IMR-90 (cell line): Measurements from ENCODE around the gene MRPL1.

ENCODE experiments used
- BHLHE40 ChIP-seq: fragments of 150-350 bp; IDR thresholded peaks from 2 replicates; pipeline ENCODE4 v1.6.1; 2016; ENCODE audit warnings: mild to moderate bottlenecking, low read depth, low read length
- CTCF ChIP-seq: conservative IDR thresholded peaks from 2 replicates; pipeline ENCODE4 v1.5.1; 2012; ENCODE audit warnings: mild to moderate bottlenecking, low read depth, low read length, improper control_type of control experiment
- ELK1 ChIP-seq: fragments of 150-350 bp; IDR thresholded peaks from 2 replicates; pipeline ENCODE4 v1.6.1; 2016; ENCODE audit warnings: low read depth, mild to moderate bottlenecking, low read length, moderate library complexity, borderline replicate concordance
- MAFK ChIP-seq: IDR thresholded peaks from 2 replicates; pipeline ENCODE4 v1.6.1; 2012; ENCODE audit warnings: low read depth, low read length, improper control_type of control experiment
- MXI1 ChIP-seq: IDR thresholded peaks from 2 replicates; pipeline ENCODE4 v1.6.1; 2012; ENCODE audit warnings: low read depth, mild to moderate bottlenecking, low read length, moderate library complexity, borderline replicate concordance
- NFE2L2 ChIP-seq: fragments of 150-350 bp; IDR thresholded peaks from 2 replicates; pipeline ENCODE4 v1.6.1; 2016; ENCODE audit warnings: low read depth, mild to moderate bottlenecking, low read length
- POLR2A ChIP-seq: IDR thresholded peaks from 2 replicates; pipeline ENCODE4 v1.6.1; 2012; ENCODE audit warnings: mild to moderate bottlenecking, low read depth, low read length
- RAD21 ChIP-seq: IDR thresholded peaks from 2 replicates; pipeline ENCODE4 v1.6.1; 2012; ENCODE audit warnings: low read length, improper control_type of control experiment
- RFX5 ChIP-seq: IDR thresholded peaks from 2 replicates; pipeline ENCODE4 v1.8.0; 2012; ENCODE audit warnings: low read depth, mild to moderate bottlenecking, low read length, moderate library complexity
- SMC3 ChIP-seq: fragments of 150-350 bp; IDR thresholded peaks from 2 replicates; pipeline ENCODE4 v1.6.1; 2016; ENCODE audit warnings: low read depth, mild to moderate bottlenecking, antibody characterized with exemption, low read length, moderate library complexity
- USF2 ChIP-seq: fragments of 150-350 bp; IDR thresholded peaks from 2 replicates; pipeline ENCODE4 v1.6.1; 2017; ENCODE audit warnings: mild to moderate bottlenecking, antibody characterized with exemption, low read length, low read depth

GRCh38 chr4:77992581-77992980 is 130.0 kb downstream of the MRPL1 start:
- TF ChIP-seq POLR2A (no peak), CTCF (no peak), MAFK (no peak), BHLHE40 (no peak), ELK1 (no peak), RFX5 (no peak), RAD21 (no peak), MXI1 (no peak), USF2 (no peak), NFE2L2 (no peak), SMC3 (no peak)
